Stimulated activated CD4-positive, alpha-beta T cell treated with anti-CD3 and anti-CD28 coated beads, Interleukin-2, amount 100 ng/mL, for 4 hours (primary cell): ENCODE results near the gene ZNF462.
"Not testable (repeated sequence)": the region's sequence is repeated elsewhere in the genome, so short reads cannot be mapped to it uniquely, and the experiment has no call there.

Experiments used
- DNase-seq: peaks from one replicate; pipeline ENCODE4 v3.0.0-alpha.2; 2020; ENCODE audit warnings: low read depth

The ZNF462 gene

DNA sequence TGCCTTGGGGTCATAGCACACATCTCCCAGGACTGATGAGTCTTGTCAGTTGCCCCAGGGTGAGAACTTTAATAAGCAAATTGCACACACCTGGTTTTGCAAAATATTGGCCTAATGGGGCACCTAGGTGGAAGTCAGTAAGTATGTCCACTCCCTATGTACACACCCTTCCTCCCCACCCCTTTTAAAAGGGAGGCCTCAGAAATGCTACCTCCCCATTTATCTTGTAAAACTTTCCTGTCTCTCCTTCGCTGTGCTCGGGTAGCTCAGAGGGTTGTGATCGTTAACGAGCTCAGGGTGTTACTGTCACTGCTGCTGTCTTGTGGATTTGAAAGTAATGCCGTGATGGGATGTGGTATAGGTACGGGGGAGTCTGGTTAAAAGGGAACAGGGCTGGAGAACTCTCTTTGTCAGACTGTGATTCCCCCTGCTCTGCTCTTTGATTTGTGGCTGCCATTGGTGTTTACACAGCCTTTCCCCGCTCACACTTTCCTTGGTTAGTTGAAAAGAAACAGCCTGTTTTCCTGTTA lies 26.2 kb downstream of the ZNF462 start:
- DNase-seq, result no peak

DNA sequence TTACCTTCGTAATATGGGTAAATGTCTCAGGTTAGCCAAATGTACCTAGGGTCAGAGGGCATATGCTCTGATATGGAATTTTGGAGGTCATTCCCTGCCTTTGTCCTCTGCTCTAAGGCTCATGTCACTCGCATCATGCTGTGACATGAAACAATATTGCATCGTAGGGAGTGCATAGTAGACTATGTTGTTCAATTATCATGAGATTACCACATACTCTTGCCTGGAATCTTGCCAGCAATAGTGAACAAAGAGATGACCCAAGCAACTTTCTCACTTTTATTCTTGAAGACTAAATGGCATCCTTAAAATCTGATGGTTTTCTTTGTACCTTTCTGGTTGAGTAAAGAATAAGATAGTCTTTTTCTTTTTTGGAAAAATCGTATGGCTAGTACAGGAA lies 27.6 kb downstream of the ZNF462 start:
- no peak for DNase-seq

DNA sequence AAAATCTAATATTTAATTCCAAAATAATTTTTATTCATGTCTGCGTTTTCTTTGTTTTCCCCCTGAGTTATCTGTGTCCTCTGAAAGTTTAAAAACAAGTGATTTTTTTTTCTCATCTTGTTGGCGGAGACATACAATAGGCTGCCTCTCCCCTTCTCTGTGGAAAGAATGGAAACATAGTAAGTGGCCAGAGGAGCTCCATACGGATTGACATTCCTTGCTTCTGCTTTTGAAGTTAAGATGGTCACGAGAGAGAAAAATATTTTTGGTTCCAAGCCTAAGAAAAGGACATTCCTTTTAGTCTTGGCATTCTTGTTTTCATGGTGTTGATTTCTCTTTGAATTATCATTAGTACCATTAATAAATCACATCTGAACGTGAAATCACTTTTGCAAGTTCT lies 28.3 kb downstream of the ZNF462 start:
- no peak for DNase-seq

DNA sequence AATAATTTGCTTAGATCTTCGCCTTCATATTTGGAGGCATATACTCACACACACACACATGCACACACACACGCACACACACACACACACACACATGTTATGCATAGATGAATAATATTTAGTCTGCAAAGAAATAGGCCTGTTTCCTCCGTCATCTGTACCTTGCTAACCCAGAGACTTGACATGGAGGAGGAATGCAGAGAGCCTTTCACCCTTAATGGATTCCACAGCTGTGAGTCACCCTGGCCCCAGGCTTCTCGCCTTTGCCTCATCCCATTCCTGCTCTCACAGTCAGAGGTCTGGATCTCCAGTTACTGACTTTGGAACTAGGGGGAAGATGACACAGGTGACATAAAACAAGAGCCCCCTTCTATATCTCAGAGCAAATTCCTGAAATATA lies 29.7 kb downstream of the ZNF462 start:
- no peak for DNase-seq

DNA sequence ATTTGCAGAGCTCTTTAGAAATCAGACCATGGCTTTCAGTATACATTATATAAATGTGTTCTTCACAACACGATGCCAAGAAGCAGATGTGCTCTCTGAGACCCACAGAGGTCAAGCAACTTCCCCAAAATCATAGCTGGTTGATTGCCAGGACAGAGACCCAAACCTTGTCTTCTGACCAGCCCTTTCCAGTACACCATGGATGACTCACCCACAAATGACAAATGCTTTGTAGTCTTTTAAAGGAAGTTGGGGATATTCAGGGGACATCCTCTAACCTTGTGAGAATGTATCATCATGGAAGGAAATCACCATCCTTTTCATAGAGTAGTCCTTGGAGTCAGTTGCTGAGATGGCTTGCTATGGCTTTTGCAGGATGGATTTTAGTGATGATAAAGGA lies 30.1 kb downstream of the ZNF462 start:
- DNase-seq, result no peak

DNA sequence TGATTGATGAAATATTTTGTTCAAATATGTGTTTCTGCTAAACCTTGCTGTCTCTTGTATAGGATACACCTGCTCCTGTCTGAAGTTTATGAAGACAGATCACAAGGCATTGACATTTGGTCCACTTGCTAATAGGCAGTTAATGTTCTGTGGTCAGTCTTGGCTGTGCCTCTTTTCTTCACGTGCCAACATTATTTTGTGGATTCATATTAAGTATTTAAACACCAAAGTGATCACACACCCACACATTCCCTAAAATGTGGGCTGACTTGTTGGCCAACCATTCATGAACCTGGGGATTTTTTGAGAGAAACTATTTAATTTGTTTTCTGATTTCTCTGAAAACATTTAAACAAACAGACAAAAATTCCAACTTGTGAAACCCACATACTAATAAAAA lies 33.7 kb downstream of the ZNF462 start:
- DNase-seq, result no peak

DNA sequence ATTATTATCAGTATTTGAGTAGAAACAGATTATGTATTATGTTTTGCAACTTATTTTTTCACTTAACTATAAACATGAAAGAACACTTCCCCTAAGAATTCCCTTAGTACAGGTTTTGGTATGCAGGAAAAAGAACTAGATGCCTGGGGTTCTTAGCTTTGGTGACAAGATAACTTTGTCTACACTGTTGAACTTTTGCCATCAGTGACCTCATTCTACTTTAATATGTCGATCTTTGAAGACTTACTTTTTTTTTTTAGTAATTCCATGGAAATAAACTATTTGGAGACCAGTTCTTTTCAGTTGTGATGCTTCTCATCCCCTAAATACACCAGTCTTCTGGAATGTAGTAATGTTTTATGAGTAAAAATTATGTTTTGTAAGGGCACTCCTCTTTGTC lies 34.3 kb downstream of the ZNF462 start:
- no peak for DNase-seq

DNA sequence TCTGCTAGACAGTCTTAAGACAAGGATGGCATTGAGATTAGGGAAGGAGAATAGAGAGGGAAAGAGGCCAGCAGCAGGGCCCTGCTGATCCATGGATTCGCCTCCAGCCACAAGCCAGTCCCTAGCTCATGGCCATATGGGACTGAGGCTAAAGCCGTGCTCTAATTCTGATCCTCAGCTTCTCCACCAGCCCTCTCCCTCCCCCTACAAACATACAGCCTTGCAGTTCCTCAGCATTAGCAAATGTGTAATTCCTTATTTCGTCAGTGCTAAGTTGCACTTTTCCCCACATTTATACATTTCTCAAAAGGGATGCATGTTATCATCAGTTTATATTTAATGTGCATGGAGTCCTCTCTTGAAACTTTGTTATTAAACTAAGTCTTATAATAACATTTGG lies 34.8 kb downstream of the ZNF462 start:
- no peak for DNase-seq

DNA sequence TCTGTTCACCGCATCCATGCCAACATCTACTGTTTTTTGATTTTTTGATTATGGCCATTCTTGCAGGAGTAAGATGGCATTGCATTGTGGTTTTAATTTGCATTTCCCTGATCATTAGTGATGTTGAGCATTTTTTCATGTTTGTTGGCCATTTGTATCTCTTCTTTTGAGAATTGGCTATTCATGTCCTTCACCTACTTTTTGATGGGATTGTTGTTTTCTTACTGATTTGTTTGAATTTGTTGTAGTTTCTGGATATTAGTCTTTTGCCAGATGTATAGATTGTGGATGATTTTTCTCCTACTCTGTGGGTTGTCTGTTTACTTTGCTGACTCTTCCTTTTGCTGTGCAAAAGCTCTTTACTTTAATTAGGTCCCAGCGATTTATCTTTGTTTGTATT lies 37.6 kb downstream of the ZNF462 start:
- not testable (repeated sequence) for DNase-seq

DNA sequence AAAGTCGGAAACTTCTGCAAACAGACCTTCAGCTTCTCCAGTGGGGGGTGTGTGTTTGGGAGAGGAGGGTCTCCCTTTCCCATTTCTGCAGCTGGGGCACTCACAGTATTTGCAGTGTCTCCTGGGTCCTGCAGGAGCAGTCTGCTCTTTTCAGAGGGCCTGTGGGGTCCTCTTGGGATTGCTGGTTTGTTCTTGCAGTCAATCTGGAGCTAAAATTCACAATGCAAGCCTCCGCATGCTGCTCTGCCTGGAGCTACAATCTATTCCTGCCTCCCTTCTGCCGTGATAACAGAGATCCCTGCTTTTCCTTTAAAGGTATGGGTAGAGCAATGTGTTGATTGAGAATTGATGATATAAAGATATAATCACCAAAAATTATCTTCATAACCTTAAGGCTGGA lies 43.2 kb downstream of the ZNF462 start:
- no peak for DNase-seq

DNA sequence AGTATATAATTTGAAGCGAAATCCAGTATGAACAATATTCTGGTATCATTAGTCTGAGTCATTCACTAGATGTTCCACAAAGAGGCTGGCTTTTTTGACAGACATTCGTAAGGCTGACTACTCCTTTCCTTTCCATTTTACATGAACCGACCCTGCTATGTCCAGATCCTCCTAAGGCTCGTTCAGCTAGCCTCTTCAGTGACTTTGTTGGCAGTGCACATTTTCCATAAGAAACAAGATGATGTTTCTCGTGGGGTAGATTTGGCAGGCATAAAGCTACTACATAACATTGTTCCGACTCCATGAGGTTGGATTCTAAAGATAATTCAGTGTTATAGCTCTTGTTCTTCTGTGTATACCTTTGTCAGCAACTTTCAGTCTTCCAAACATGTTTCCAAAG lies 49.0 kb downstream of the ZNF462 start:
- DNase-seq, result no peak

DNA sequence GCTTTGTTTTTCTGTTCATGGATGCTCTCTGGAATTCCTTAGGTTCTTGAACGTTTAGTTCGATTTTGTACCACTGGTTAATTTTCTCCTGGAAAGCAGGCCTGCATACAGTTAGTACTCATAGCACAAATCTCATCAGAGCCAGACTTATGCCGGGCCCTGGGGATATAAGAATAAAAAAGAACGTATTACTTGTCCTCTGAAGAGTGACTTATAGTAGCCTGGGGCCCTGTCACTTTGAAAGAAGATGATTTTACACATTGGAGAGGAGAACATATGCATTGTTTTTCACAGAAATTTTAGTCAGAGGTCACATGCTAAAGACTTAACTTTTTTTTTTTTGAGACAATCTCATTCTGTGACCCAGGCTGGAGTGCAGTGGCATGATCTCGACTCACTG lies 50.3 kb downstream of the ZNF462 start:
- no peak for DNase-seq

DNA sequence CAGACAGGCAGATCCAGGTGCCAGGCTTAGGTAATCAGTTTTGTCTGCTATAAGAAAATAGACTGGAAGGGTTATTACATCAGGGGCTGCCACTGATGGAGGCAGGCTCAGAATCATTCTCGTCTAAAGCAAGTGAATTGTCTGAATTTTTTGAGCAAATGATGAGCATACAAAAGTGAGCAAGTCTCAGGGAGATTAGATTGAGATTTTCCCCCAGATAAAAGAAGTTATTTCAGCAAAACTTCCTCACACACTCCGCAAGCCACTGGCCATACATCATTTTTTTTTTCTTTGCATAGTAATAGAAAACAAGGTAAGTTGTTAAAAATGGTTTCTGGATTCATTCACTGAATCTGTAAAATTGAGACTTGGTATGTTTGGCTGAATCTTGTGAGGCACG lies 52.9 kb downstream of the ZNF462 start:
- no peak for DNase-seq

DNA sequence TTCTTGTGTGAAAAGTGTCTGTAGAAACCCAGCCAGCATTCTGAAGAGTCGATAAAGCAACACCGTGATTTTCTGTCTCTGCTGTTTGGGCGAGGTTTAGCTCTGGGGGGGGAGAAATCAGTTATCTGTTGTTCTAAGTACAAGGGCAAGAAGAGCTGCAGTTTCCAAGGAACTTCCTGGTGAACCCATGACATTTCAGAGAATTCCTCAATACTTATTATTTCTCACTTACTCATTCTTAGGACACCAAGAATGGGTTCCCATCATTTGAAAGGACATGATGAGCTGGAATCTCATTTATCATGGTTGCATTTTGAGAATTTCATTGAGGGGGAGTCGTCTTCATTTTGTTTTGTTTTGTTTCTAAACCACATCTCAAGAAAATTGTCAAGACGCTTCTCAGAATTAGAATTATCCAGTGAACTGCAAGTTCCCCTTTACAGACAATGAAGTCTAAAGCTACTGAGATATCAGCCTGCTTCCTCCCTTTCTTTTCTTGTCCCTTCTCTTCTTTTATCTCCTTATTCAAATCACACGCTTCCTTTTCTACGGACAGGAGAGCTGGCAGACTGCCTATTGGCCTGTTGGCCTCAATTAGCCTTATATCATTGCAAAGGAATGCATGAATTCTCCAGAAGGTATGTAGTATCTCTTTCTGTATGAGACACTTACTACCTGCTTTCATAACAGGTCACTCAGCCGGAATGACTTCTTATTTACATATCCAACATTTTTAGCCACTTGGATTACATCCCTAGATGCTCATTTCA lies 53.7 kb downstream of the ZNF462 start:
- DNase-seq, result no peak

DNA sequence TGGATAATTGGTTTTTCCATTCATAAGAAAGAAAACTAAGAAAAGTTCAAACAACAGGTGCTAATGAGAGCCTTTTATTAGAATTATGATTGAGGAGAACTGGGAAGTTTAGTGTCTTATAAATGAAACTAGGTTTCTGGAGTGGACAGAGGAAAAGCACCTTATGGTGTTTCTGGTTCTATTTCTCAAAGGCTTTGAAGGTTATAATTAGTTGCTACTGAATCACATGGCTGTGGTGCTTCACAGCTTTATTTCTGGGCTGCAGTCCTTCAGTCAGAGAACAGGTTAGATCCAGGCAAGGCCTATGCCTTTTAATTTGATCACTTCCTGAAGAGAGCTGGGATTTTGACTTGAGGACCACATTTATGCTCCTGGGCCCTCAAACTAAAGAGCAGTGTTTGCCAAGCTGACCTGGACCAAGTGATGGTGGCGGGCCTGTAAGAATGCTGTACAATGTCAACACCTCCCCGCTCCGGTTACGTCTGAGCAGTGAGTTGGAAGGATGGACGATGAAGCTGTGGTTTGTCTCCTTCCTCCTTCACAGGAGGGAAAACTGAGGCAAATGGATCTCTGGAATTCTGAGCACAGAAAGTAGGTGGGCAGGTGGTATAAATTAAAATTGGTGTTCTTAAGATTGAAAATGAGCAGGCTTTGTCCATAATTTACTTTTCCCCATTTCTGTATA lies 56.0 kb downstream of the ZNF462 start:
- DNase-seq, result no peak

DNA sequence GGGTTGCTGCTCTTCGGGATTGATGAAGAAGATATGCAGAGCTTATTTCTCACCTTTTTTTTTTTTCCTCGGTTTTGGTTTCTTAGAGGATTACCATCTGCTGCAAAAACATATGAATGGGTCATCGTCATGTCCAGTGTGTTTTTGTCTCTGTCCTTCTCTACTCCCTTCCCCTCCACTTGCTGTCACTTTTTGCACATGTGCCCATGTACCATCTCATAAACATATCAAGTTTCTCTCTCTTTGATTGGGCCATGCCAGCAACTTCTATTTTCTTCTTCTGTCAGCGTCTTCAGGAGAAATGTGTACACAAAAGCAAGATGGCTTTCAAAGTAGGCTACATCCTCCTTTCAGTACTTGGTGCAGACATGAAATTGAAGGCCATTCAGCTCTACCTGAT lies 57.1 kb downstream of the ZNF462 start:
- DNase-seq, result no peak

DNA sequence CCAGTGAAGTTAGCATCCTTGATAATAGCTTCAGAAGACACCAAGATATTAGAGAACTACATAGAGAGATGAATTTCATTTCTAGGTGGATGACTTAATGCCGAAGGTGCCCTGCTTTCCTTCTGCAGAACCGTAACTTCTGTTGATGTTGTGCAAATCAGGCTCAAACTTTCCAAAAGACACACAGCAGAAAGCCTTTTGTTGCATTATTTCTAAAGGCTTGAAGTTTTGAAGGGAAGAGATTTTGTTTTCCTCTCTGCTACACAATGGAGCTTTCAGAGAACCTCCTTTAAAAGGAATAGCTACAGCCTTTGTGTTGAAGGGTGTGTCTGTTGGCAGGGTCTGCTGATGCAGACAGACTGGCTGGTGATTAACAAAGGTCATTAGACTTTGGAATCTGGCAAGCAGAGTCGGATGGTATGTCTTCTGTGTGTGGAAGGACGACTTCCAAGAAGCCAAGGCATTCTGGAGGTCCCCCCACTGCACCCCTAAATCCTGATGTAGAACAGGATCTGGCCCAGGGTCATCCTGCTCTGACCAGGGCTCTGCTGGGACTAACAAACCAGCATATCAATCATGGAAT lies 57.8 kb downstream of the ZNF462 start:
- DNase-seq, result no peak

DNA sequence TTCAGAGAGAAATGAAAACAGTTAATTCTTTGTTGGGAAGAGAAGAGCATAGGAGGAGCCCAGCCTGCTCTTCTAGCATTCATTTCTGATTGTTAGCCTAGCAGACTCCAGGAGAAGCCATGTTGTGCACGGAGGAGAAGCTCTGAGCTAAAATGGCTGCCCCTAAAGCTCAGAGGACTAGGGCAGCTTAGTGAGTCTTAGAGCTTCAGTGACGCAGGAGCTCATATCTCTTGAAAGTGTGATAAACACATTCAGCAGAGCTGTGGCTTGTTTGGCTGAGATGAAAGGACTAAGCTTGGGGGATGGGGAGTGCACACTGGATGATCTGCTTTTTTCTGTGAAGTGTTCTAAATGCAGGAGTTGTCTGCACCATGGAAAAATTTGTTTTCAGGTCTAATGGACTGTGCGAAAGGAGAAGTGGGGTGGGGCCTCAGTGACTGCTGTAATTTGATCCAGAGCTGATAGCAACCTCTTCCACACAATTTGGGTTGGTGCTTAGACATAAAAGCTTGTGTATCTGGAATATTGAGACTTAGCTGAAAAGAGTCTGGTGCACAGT lies 58.5 kb downstream of the ZNF462 start:
- no peak for DNase-seq

DNA sequence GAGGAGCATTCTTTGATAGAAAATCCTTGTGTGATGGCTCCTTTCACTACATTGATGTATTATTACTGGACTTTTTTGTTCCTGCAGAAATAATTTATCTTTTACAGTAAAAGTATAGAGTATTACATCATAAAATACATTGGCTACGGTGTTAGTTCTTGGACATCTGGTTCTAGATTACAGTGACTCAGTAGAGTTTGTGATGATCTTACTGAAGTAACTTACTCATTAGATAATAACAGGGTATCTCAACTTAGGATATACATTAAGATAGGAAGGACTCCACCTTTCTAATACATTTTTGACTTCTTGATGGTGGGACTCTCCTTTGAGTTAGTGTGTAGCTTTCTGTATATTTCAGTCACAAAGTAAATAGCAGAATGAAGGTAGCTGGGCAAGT lies 59.1 kb downstream of the ZNF462 start:
- no peak for DNase-seq

DNA sequence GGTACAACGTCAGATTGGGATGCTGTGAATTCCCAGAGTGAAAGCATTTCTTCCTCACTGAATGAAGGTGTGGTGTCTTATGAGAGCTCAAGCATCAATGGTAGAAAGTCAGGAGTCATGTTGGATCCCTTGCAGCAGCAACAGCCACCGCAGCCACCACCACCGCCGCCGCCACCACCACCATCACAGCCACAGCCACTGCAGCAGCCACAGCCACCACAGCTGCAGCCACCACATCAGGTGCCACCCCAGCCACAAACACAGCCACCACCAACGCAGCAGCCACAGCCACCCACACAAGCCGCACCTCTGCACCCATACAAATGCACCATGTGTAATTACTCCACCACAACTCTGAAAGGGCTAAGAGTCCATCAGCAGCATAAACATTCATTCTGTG lies 62.4 kb downstream of the ZNF462 start:
- no peak for DNase-seq

DNA sequence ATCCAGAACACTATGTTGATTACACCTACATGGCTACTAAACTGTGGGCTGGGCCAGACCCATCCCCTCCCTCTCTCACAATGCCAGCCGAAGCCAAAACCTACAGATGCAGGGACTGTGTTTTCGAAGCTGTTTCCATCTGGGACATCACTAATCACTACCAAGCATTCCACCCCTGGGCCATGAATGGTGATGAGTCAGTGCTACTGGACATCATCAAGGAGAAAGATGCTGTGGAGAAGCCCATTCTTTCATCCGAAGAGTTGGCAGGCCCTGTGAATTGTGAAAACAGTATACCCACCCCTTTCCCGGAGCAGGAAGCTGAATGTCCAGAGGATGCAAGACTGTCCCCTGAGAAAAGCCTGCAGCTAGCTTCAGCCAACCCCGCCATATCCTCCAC lies 65.0 kb downstream of the ZNF462 start:
- no peak for DNase-seq

DNA sequence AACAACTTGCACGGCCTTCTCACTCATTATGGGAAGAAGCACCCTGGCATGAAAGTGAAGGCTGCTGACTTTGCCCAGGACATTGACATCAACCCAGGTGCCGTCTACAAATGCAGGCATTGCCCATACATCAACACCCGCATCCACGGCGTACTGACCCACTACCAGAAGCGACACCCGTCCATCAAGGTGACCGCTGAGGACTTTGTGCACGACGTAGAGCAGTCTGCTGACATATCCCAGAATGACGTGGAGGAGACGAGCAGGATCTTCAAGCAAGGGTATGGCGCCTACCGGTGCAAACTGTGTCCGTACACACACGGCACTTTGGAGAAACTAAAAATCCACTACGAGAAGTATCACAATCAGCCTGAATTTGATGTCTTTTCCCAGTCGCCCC lies 65.4 kb downstream of the ZNF462 start:
- DNase-seq, result no peak
